A549 (cell line): Measurements from ENCODE around the gene HAO1. TPM values are rescaled to one million over a fixed set of nuclear protein-coding genes. Genes with fewer than 3 reads are reported as not detected.

Experiments used
- ATAC-seq, 2 experiments: fragments of 200-7000 bp in 1 of 2; fragments of >200 bp in 1 of 2; cut with Nextera tagmentation in 1 of 2; cut with Tn5 transposase in 1 of 2; 3 replicates each; pipeline versions ENCODE4 v1.8.0 to v1.9.1; 2018 to 2020; ENCODE audit warnings: mild to moderate bottlenecking in 1 of 2, moderate library complexity in 1 of 2
- CTCF ChIA-PET: fragments of 300-600 bp; sonication (Branson Sonifier 250); formaldehyde crosslinking; extraction: SDS; loops from one replicate; lab custom pipeline; 2021; ENCODE audit warnings: antibody characterized with exemption, inconsistent platforms; lab: Yijun Ruan, JAX
- POLR2A ChIA-PET: fragments of 350-600 bp; formaldehyde crosslinking; extraction: SDS; loops from one replicate; lab custom pipeline; 2021; ENCODE audit warnings: antibody characterized with exemption, inconsistent platforms; lab: Yijun Ruan, JAX
- DNase-seq, 2 experiments: peaks; one replicate each; pipeline versions ENCODE4 v3.0.0 to v3.0.0-alpha.2; 2011 to 2016; ENCODE audit warnings: low read depth in 1 of 2, low spot score in 1 of 2
- FAIRE-seq: peaks from 2 replicates; lab custom pipeline; 2011; peaks lifted over from hg19 to GRCh38; lab: Jason Lieb, UNC
- H3K27ac ChIP-seq, 2 experiments: fragments of >200 bp; sonication (Bioruptor Twin); formaldehyde crosslinking; 3 replicates each; pipeline ENCODE4 v1.5.1; 2016 to 2017
- H3K4me1 ChIP-seq: fragments of >200 bp; sonication (Bioruptor Twin); formaldehyde crosslinking; 3 replicates; pipeline ENCODE4 v1.6.1; 2016
- H3K4me2 ChIP-seq: fragments of >200 bp; sonication (Bioruptor Twin); formaldehyde crosslinking; 3 replicates; pipeline ENCODE4 v1.6.1; 2016
- H3K4me3 ChIP-seq: fragments of >200 bp; sonication (Bioruptor Twin); formaldehyde crosslinking; 3 replicates; pipeline ENCODE4 v1.5.1; 2016
- H3K9me3 ChIP-seq: fragments of >200 bp; sonication (Bioruptor Twin); formaldehyde crosslinking; 3 replicates; pipeline ENCODE4 v1.6.1; 2016
- CBX2 ChIP-seq: fragments of 200-600 bp; sonication (generic); IDR thresholded peaks from 2 replicates; pipeline ENCODE4 v1.6.1; 2016; ENCODE audit warnings: low read depth, mild to moderate bottlenecking, borderline replicate concordance
- CBX8 ChIP-seq: fragments of 200-600 bp; sonication (generic); IDR thresholded peaks from 2 replicates; pipeline ENCODE4 v1.6.1; 2016
- CEBPB ChIP-seq, 2 experiments: fragments of >200 bp in 1 of 2; sonication (Bioruptor Twin) in 1 of 2; formaldehyde crosslinking in 1 of 2; IDR thresholded peaks; 2 replicates each; pipeline ENCODE4 v1.6.1; 2012 to 2016
- CHD4 ChIP-seq: fragments of 200-600 bp; sonication (generic); IDR thresholded peaks from 2 replicates; pipeline ENCODE4 v1.6.1; 2016; ENCODE audit warnings: antibody characterized with exemption, mild to moderate bottlenecking, borderline replicate concordance
- E2F6 ChIP-seq: IDR thresholded peaks from 2 replicates; pipeline ENCODE4 v1.6.1; 2012; ENCODE audit warnings: low read depth, borderline replicate concordance
- EP300 ChIP-seq, 2 experiments: fragments of >200 bp; sonication (Bioruptor Twin); formaldehyde crosslinking; IDR thresholded peaks; 2 replicates in 1 of 2; 3 replicates in 1 of 2; pipeline ENCODE4 v1.6.1; 2016 to 2017
- ESRRA ChIP-seq: fragments of 150-350 bp; IDR thresholded peaks from 2 replicates; pipeline ENCODE4 v1.6.1; 2014; ENCODE audit warnings: mild to moderate bottlenecking, low read length, borderline replicate concordance
- FOSL2 ChIP-seq, 2 experiments: fragments of 450-650 bp in 1 of 2; fragments of >200 bp in 1 of 2; sonication (Bioruptor Twin) in 1 of 2; formaldehyde crosslinking; IDR thresholded peaks; 2 replicates each; pipeline versions ENCODE4 v1.5.0 to v1.6.1; 2016 to 2020; ENCODE audit warnings: mild to moderate bottlenecking in 1 of 2, moderate library complexity in 1 of 2
- NFE2L2 ChIP-seq: fragments of 150-350 bp; conservative IDR thresholded peaks from 2 replicates; pipeline ENCODE4 v1.6.1; 2014; ENCODE audit warnings: low read length
- NPAS2 ChIP-seq: fragments of 250-450 bp; sonication (Bioruptor Pico); IDR thresholded peaks from 2 replicates; pipeline ENCODE4 v1.8.0; 2022; ENCODE audit warnings: mild to moderate bottlenecking, moderate library complexity, borderline replicate concordance
- NR3C1 ChIP-seq: fragments of >200 bp; sonication (Bioruptor Twin); formaldehyde crosslinking; IDR thresholded peaks from 3 replicates; pipeline ENCODE4 v1.6.1; 2017
- POLR2AphosphoS2 ChIP-seq: conservative IDR thresholded peaks from 2 replicates; pipeline ENCODE4 v1.6.1; 2012; ENCODE audit warnings: low read length, improper control_type of control experiment, inconsistent platforms
- RAD21 ChIP-seq, 2 experiments: fragments of >200 bp in 1 of 2; sonication (Bioruptor Twin) in 1 of 2; formaldehyde crosslinking in 1 of 2; IDR thresholded peaks in 1 of 2; conservative IDR thresholded peaks in 1 of 2; 2 replicates in 1 of 2; 3 replicates in 1 of 2; pipeline ENCODE4 v1.6.1; 2012 to 2018; ENCODE audit warnings: inconsistent platforms in 1 of 2
- RARB ChIP-seq: fragments of 250-450 bp; sonication (Bioruptor Pico); IDR thresholded peaks from 2 replicates; pipeline ENCODE4 v1.8.0; 2021; ENCODE audit warnings: mild to moderate bottlenecking, moderate library complexity
- RFX5 ChIP-seq: fragments of 450-650 bp; IDR thresholded peaks from 2 replicates; pipeline ENCODE4 v1.7.1; 2014; ENCODE audit warnings: antibody characterized with exemption, mild to moderate bottlenecking, moderate library complexity
- RNF2 ChIP-seq: fragments of 200-600 bp; sonication (generic); IDR thresholded peaks from 2 replicates; pipeline ENCODE4 v1.6.1; 2016; ENCODE audit warnings: low read depth, mild to moderate bottlenecking, antibody characterized with exemption, moderate library complexity, borderline replicate concordance
- SMC3 ChIP-seq: fragments of >200 bp; sonication (Bioruptor Twin); formaldehyde crosslinking; IDR thresholded peaks from 3 replicates; pipeline ENCODE4 v1.6.1; 2018; ENCODE audit warnings: inconsistent platforms
- ZFP36 ChIP-seq: fragments of 450-650 bp; IDR thresholded peaks from 2 replicates; pipeline ENCODE4 v1.6.1; 2014; ENCODE audit warnings: borderline replicate concordance; ENCODE audit not compliant: partially characterized antibody
- ZSCAN20 ChIP-seq: fragments of 250-450 bp; sonication (Bioruptor Pico); IDR thresholded peaks from 2 replicates; pipeline ENCODE4 v1.8.0; 2022; ENCODE audit warnings: mild to moderate bottlenecking, moderate library complexity
- WGBS: methylation state at CpG from one replicate; pipeline ENCODE4 v1.1.6; 2017; ENCODE audit errors: missing lambda C conversion rate; 5-methylcytosine and 5-hydroxymethylcytosine counted together
- polyA plus RNA-seq, 4 experiments: library from polyadenylated mRNA; depleted of rRNA in 3 of 4; stranded (reverse); fragments of >200 nt; fragmentation: RNase III in 1 of 4; extraction: RNeasy Plus Mini Kit Qiagen cat#74134 plus additional on column Dnase treatment in 1 of 4; gene quantifications; 2 replicates in 3 of 4; 3 replicates in 1 of 4; pipeline ENCODE4 v1.2.3, GENCODE V29; 2011 to 2017
- TF ChIP-seq, protein P1 (sequence below): fragments of >200 bp; sonication (Bioruptor Twin); formaldehyde crosslinking; IDR thresholded peaks from 3 replicates; pipeline ENCODE4 v1.6.1; 2016
- TF ChIP-seq, protein P2 (sequence below): fragments of 250-450 bp; sonication (Bioruptor Pico); IDR thresholded peaks from 2 replicates; pipeline ENCODE4 v1.5.0; 2021; ENCODE audit warnings: mild to moderate bottlenecking, moderate library complexity, borderline replicate concordance
- TF ChIP-seq, protein P3 (sequence below): IDR thresholded peaks from 2 replicates; pipeline ENCODE4 v1.6.1; 2012
- TF ChIP-seq, protein P4 (sequence below): fragments of >200 bp; sonication (Bioruptor Twin); formaldehyde crosslinking; IDR thresholded peaks from 3 replicates; pipeline ENCODE4 v1.5.1; 2016

Gene HAO1
- polyA plus RNA-seq, 2 of the 4 experiments (the other 2 are of a cell fraction), result 0.13 TPM; not detected in 1

- ATAC-seq (no peak), FAIRE-seq (no peak), DNase-seq (no peak)
- Histone ChIP-seq H3K4me2 (no peak overlapping the region), H3K4me3 (no peak overlapping the region), H3K4me1 (no peaks in the 10 kb centered on the region), H3K27ac (no peak overlapping the region), H3K9me3 (no peaks in the 10 kb centered on the region)
- WGBS, result 40% methylated on average over 3 of the region's 3 CpGs
- ChIA-PET POLR2A (no interaction called here), CTCF (interaction anchor here (0.7 to 4.3 kb wide), 4 partner anchors 12 to 1159 kb away, joined by 3 to 27 read pairs (median 9); no protein-coding TSS in a partner anchor)
- TF ChIP-seq NR3C1 (no peak), POLR2AphosphoS2 (no peak), RARB (no peak)
- TF ChIP-seq, protein P1, sequence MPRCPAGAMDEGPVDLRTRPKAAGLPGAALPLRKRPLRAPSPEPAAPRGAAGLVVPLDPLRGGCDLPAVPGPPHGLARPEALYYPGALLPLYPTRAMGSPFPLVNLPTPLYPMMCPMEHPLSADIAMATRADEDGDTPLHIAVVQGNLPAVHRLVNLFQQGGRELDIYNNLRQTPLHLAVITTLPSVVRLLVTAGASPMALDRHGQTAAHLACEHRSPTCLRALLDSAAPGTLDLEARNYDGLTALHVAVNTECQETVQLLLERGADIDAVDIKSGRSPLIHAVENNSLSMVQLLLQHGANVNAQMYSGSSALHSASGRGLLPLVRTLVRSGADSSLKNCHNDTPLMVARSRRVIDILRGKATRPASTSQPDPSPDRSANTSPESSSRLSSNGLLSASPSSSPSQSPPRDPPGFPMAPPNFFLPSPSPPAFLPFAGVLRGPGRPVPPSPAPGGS, result no peak
- TF ChIP-seq, protein P2, sequence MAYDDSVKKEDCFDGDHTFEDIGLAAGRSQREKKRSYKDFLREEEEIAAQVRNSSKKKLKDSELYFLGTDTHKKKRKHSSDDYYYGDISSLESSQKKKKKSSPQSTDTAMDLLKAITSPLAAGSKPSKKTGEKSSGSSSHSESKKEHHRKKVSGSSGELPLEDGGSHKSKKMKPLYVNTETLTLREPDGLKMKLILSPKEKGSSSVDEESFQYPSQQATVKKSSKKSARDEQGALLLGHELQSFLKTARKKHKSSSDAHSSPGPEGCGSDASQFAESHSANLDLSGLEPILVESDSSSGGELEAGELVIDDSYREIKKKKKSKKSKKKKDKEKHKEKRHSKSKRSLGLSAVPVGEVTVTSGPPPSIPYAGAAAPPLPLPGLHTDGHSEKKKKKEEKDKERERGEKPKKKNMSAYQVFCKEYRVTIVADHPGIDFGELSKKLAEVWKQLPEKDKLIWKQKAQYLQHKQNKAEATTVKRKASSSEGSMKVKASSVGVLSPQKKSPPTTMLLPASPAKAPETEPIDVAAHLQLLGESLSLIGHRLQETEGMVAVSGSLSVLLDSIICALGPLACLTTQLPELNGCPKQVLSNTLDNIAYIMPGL (CRISPR knock-in tag), result no peak
Measured at GRCh38 chr20:7924692-7925091, 15.6 kb downstream of the HAO1 start.

GRCh38 chr20:7916648-7917047, 23.6 kb downstream of the HAO1 start:
- DNase-seq, result no peak
- no peak for FAIRE-seq
- H3K4me3 ChIP-seq, result no peak overlapping the region
- no peak overlapping the region for H3K27ac ChIP-seq
- TF ChIP-seq ESRRA (no peak), NFE2L2 (peak; percentile 67)
- no peak overlapping the region for H3K4me2 ChIP-seq
- ChIA-PET CTCF (interaction anchor here (1.8 kb wide), 1 partner anchor 10 kb away, joined by 6 read pairs; no protein-coding TSS in a partner anchor), POLR2A (no interaction called here)
- ATAC-seq, result no peak
- no peaks in the 10 kb centered on the region for H3K4me1 ChIP-seq
- 13% methylated on average over 1 of the region's 1 CpG for WGBS
- H3K9me3 ChIP-seq, result no peaks in the 10 kb centered on the region

GRCh38 chr20:7912551-7912950, 27.7 kb downstream of the HAO1 start:
- Histone ChIP-seq H3K27ac (no peak overlapping the region), H3K4me3 (no peak overlapping the region), H3K4me2 (no peak overlapping the region), H3K9me3 (no peaks in the 10 kb centered on the region), H3K4me1 (no peaks in the 10 kb centered on the region)
- ChIA-PET CTCF (no interaction called here), POLR2A (no interaction called here)
- DNase-seq (no peak), ATAC-seq (no peak), FAIRE-seq (no peak)
- 6% methylated on average over 3 of the region's 3 CpGs for WGBS
- TF ChIP-seq, protein P3, sequence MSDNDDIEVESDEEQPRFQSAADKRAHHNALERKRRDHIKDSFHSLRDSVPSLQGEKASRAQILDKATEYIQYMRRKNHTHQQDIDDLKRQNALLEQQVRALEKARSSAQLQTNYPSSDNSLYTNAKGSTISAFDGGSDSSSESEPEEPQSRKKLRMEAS, result no peak
- TF ChIP-seq EP300 (IDR thresholded peaks at IDR 0.05) (no peak), E2F6 (no peak), CEBPB (IDR thresholded peaks at IDR 0.05) (no peak), NR3C1 (no peak), FOSL2 (IDR thresholded peaks at IDR 0.05) (no peak), FOSL2 (CRISPR knock-in tag; IDR thresholded peaks at IDR 0.05) (no peak), SMC3 (no peak), ZSCAN20 (CRISPR knock-in tag) (no peak), RAD21 (conservative IDR thresholded peaks at IDR 0.05 in 1 of 2, IDR thresholded peaks at IDR 0.05 in 1 of 2) (no peak), RNF2 (no peak), RFX5 (no peak), CBX2 (no peak), CHD4 (no peak), ZFP36 (no peak), CBX8 (no peak), NPAS2 (CRISPR knock-in tag) (no peak), NFE2L2 (no peak)
- TF ChIP-seq, protein P4, sequence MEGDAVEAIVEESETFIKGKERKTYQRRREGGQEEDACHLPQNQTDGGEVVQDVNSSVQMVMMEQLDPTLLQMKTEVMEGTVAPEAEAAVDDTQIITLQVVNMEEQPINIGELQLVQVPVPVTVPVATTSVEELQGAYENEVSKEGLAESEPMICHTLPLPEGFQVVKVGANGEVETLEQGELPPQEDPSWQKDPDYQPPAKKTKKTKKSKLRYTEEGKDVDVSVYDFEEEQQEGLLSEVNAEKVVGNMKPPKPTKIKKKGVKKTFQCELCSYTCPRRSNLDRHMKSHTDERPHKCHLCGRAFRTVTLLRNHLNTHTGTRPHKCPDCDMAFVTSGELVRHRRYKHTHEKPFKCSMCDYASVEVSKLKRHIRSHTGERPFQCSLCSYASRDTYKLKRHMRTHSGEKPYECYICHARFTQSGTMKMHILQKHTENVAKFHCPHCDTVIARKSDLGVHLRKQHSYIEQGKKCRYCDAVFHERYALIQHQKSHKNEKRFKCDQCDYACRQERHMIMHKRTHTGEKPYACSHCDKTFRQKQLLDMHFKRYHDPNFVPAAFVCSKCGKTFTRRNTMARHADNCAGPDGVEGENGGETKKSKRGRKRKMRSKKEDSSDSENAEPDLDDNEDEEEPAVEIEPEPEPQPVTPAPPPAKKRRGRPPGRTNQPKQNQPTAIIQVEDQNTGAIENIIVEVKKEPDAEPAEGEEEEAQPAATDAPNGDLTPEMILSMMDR, result no peak
